Measurements from ENCODE around the gene MYBPC2. TPM values are rescaled to one million over a fixed set of nuclear protein-coding genes. Genes with fewer than 3 reads are reported as not detected.

Gene MYBPC2
- total and polyA plus RNA-seq, 9 of the 15 experiments (the other 6 are each of a cell fraction or from before 2014, with no cell fraction given), result 0.01 to 0.14 (median 0.04) TPM; not detected in 6

- TF ChIP-seq FOXM1 (IDR thresholded peaks at IDR 0.05; ENCODE audit: low read depth), result no peak
- TF ChIP-seq FOXM1 (CRISPR knock-in tag; IDR thresholded peaks at IDR 0.05; ENCODE audit: low read depth), result 0 out of 2 replicates have a peak, but pooled peaks have one; percentile 72
- TF ChIP-seq RCOR1 (IDR thresholded peaks at IDR 0.05; ENCODE audit: borderline replicate concordance in 1 of 2, low read depth in 2 of 2, low read length in 2 of 2), result 0 out of 4 replicates have a peak, but pooled peaks of 1 of the 2 experiments have one; percentile 11
- peak; percentile 62 for TF ChIP-seq NEUROD1 (IDR thresholded peaks at IDR 0.05; ENCODE audit: borderline replicate concordance, low read depth, low read length, partially characterized antibody)
- TF ChIP-seq ZBTB26 (CRISPR knock-in tag; IDR thresholded peaks at IDR 0.05), result peak; percentile 93
- TF ChIP-seq DPF2 (IDR thresholded peaks at IDR 0.05), result peak; percentile 64
- TF ChIP-seq CEBPZ (IDR thresholded peaks at IDR 0.05; ENCODE audit: borderline replicate concordance, low read depth, low read length), result 0 out of 2 replicates have a peak, but pooled peaks have one; percentile 33
- peak in 1 of 2 experiments; percentile 96; a peak in 2 of 4 replicates for TF ChIP-seq CSDE1 (IDR thresholded peaks at IDR 0.05)
- TF ChIP-seq RFX7 (CRISPR knock-in tag; IDR thresholded peaks at IDR 0.05), result no peak
- TF ChIP-seq NFIC (IDR thresholded peaks at IDR 0.05), result peak; percentile 62
- TF ChIP-seq POLR2B (IDR thresholded peaks at IDR 0.05; ENCODE audit: low read depth, partially characterized antibody), result peak; percentile 84
- TF ChIP-seq RUNX1 (IDR thresholded peaks at IDR 0.05; ENCODE audit: low read depth), result 0 out of 2 replicates have a peak, but pooled peaks have one; percentile 17
- TF ChIP-seq SUPT5H (IDR thresholded peaks at IDR 0.05), result peak; percentile 82
- no peak for TF ChIP-seq NFXL1 (CRISPR knock-in tag; IDR thresholded peaks at IDR 0.05)
- peak; percentile 87; the same call in 1 of the 2 replicates for TF ChIP-seq KLF1 (tag; IDR thresholded peaks at IDR 0.05)
- no peak for TF ChIP-seq HES1 (IDR thresholded peaks at IDR 0.05; ENCODE audit: low read depth)
- TF ChIP-seq ZBTB9 (CRISPR knock-in tag; IDR thresholded peaks at IDR 0.05), result 0 out of 2 replicates have a peak, but pooled peaks have one; percentile 12
- no peak for TF ChIP-seq SMARCB1 (IDR thresholded peaks at IDR 0.05; ENCODE audit: insufficient read length, low read depth)
- TF ChIP-seq ZBTB33 (CRISPR knock-in tag; IDR thresholded peaks at IDR 0.05), result peak; percentile 27; the same call in 1 of the 2 replicates
Measured at GRCh38 chr19:50511069-50511822, 78.6 kb downstream of the MYBPC2 start, which contains the start of gene JOSD2 (continued).

Measured in K562 (cell line).